IPS DF 6.9 (cell line): ENCODE measurements around the gene DDX21.

Experiments
- DNase-seq: peaks from one replicate; pipeline ENCODE4 v3.0.0-alpha.2; 2013; ENCODE audit warnings: low read depth, low spot score
- H3K27ac ChIP-seq: one replicate; pipeline ENCODE4 v1.5.1; 2013; ENCODE audit warnings: low read length, control low read depth
- H3K27me3 ChIP-seq: 2 replicates; pipeline ENCODE4 v1.6.1; 2013; ENCODE audit warnings: mild to moderate bottlenecking, low read length; ENCODE audit not compliant: control insufficient read depth, insufficient read depth
- H3K36me3 ChIP-seq: 2 replicates; pipeline ENCODE4 v1.6.1; 2013; ENCODE audit warnings: low read length; ENCODE audit not compliant: control insufficient read depth, insufficient read depth
- H3K4me1 ChIP-seq: 2 replicates; pipeline ENCODE4 v1.6.1; 2013; ENCODE audit warnings: low read length; ENCODE audit not compliant: control insufficient read depth, insufficient read depth
- H3K4me3 ChIP-seq: 2 replicates; pipeline ENCODE4 v1.5.1; 2013; ENCODE audit warnings: mild to moderate bottlenecking, low read length
- H3K9me3 ChIP-seq: 2 replicates; pipeline ENCODE4 v1.6.1; 2013; ENCODE audit warnings: low read length, inconsistent platforms; ENCODE audit not compliant: control insufficient read depth, insufficient read depth
- WGBS: extraction: QIAGEN DNeasy Blood & Tissue Kit; methylation state at CpG from one replicate; pipeline ENCODE4 v1.1.7; 2013; ENCODE audit warnings: mixed read lengths, missing lambda C conversion rate; ENCODE audit not compliant: insufficient read length, insufficient coverage; 5-methylcytosine and 5-hydroxymethylcytosine counted together

Gene DDX21

DNA sequence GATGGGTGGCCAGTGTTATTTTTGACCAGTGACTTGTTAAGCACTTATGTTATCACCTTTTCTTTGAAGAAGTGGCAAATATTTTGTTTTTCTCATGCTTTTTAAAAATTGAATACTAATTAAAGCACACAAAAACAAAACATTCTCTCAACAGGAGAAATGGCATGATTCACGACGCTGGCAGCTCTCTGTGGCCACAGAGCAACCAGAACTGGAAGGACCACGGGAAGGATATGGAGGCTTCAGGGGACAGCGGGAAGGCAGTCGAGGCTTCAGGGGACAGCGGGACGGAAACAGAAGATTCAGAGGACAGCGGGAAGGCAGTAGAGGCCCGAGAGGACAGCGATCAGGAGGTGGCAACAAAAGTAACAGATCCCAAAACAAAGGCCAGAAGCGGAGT lies 26.4 kb downstream of the DDX21 start:
- Histone ChIP-seq H3K4me1 (no peaks in the 10 kb centered on the region), H3K27ac (no peak overlapping the region), H3K4me3 (no peak overlapping the region), H3K27me3 (no peaks in the 10 kb centered on the region), H3K9me3 (no peaks in the 10 kb centered on the region), H3K36me3 (peaks cover 22% of the 10 kb centered on the region; the same call in 1 of the 2 replicates)
- DNase-seq: no peak
- WGBS: no CpG with 5 or more reads among the region's 11 CpGs

DNA sequence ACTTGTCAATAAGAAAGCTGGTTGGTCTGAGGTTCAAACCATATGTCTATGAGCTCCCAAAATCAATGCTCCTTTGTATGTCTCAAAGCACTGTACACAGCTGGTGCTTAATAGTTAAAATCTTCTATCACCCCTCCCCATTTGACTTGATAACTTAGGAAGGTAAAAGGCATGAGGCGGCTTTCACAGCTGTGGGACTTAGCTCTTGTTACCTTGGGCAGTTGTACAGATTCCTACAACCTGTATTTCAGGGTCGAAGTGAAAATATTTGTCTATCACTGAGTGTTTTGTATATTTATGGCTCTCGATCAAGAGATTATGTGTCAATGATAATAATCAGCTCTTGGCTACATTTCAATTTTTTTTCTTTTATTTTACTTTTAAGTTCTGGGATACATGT lies 31.6 kb downstream of the DDX21 start:
- no CpG with 5 or more reads among the region's 3 CpGs for WGBS
- Histone ChIP-seq H3K36me3 (peaks cover 9% of the 10 kb centered on the region; the same call in 1 of the 2 replicates), H3K27me3 (no peaks in the 10 kb centered on the region), H3K27ac (no peak overlapping the region), H3K4me1 (no peaks in the 10 kb centered on the region), H3K9me3 (no peaks in the 10 kb centered on the region), H3K4me3 (no peak overlapping the region)
- DNase-seq: no peak

GRCh38 chr10:68988530-68989316 lies 32.8 kb downstream of the DDX21 start, which contains the start of gene KIFBP:
Gene KIFBP, plus strand, starts transcription at chr10:68988803. Its CDS starts 30 bp downstream, at chr10:68988833.
- WGBS: no CpG with 5 or more reads among the region's 62 CpGs

DNA sequence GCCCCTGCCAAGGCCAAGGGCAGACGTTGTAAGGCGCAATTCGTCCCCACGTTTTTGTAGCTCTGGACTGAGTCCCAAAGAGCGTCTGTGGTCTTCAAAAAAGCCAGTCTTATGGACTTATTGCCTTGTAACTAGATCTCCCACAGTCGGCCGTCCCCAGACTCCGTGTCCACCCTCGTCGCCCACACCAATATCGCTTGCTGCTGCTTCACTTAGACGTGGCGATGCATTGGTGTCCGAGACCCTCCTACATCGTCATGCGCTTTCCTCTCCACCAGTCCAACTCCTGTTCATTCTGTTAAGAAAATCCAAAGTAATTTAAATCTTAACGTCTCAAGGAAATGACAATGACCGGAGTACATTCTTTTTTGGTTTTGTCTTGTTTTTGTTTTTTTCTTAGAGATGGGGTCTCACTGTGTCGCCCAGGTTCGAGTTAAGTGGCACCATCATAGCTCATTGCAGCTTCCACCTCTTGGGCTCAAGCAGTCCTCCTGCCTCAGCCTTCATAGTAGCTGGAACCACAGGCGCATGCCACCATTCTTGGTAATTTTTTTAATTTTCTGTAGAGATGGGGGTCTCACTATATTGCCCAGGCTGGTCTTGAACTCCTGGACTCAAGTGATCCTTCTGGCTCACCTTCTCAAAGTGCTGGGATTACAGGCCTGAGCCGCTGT lies 33.5 kb downstream of the DDX21 start:
- no peaks in the 10 kb centered on the region for H3K27me3 ChIP-seq
- H3K4me3 ChIP-seq: peak overlapping the region; percentile 62
- H3K4me1 ChIP-seq: no peaks in the 10 kb centered on the region
- no peaks in the 10 kb centered on the region for H3K9me3 ChIP-seq
- no peak overlapping the region for H3K27ac ChIP-seq
- no peak for DNase-seq
- H3K36me3 ChIP-seq: peaks cover 9% of the 10 kb centered on the region; the same call in 1 of the 2 replicates
- no CpG with 5 or more reads among the region's 22 CpGs for WGBS

More at GRCh38 chr10:68988530-68989316, 32.8 kb downstream of the DDX21 start, which contains the start of gene KIFBP:
- peak; percentile 97 for DNase-seq
- Histone ChIP-seq H3K9me3 (no peaks in the 10 kb centered on the region), H3K4me3 (peak within 1 kb of the TSS; percentile 62), H3K27ac (no peak within 1 kb of the TSS), H3K36me3 (peaks cover 9% of the 10 kb centered on the region; the same call in 1 of the 2 replicates), H3K27me3 (no peaks in the 10 kb centered on the region), H3K4me1 (no peaks in the 10 kb centered on the region)

DNA sequence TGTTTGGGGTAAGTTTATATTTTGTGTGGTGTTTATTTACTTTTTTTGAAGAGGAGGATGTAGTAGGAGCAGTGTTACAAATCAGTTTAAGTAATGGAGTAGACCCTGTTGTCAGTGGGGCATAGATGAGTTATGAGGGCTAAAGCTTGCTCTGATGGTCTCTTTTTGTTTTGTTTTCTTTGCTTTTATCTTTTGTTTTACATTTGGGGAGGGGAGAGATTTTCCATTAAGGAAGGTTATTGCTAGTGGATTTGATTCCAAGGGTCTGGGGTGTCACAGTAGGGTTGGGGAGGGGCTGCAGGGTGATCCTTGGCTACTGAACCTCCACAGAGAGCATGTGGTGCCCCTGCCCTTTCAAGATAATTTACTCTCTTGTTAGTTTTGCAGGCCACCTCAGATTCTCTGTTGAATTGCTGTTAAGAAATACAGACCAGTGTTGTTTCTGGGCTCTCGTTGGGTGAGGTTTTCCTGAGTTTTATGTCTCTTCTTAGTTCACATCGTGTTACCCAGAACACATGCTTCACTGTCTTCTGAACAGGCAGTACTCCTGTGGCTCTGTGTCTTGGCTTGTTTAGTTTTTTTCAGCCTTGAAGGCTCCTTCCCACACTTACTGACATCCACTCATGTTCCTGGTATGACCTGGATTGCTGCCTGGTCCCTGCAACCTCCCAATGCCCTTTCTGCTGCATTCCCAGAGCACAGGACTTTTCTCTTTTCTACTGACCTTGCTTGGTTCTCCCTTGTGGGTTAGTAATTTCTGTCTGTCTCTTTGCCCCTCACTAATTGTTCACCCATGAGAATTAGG lies 36.9 kb downstream of the DDX21 start:
- Histone ChIP-seq H3K27ac (no peak overlapping the region), H3K4me3 (no peak overlapping the region), H3K9me3 (no peaks in the 10 kb centered on the region), H3K36me3 (peaks cover 5% of the 10 kb centered on the region; the same call in 1 of the 2 replicates), H3K27me3 (no peaks in the 10 kb centered on the region), H3K4me1 (no peaks in the 10 kb centered on the region)
- no CpG with 5 or more reads among the region's 2 CpGs for WGBS
- DNase-seq: no peak

DNA sequence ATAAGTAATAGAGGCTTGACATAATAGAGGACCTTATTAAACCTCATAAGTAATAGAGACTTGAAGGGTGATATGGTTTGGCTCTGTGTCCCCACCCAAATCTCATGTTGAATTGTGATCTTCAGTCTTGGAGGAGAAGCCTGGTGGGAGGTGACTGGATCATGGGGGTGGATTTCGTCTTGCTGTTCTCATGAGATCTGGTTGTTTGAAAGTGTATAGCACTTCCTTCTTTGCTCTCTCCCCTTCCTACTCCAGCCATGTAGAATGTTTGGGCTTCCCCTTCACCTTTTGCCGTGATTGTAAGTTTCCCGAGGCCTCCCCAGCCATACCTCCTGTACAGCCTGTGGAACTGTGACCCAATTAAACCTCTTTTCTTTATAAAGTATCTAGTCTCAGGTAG lies 41.2 kb downstream of the DDX21 start:
- H3K36me3 ChIP-seq: 0 out of 2 replicates have a peak, but pooled peaks cover 3% of the 10 kb centered on the region
- no peak for DNase-seq
- no peaks in the 10 kb centered on the region for H3K4me1 ChIP-seq
- no peak overlapping the region for H3K27ac ChIP-seq
- no peaks in the 10 kb centered on the region for H3K9me3 ChIP-seq
- no peaks in the 10 kb centered on the region for H3K27me3 ChIP-seq
- H3K4me3 ChIP-seq: no peak overlapping the region
- WGBS: no CpG with 5 or more reads among the region's 3 CpGs

DNA sequence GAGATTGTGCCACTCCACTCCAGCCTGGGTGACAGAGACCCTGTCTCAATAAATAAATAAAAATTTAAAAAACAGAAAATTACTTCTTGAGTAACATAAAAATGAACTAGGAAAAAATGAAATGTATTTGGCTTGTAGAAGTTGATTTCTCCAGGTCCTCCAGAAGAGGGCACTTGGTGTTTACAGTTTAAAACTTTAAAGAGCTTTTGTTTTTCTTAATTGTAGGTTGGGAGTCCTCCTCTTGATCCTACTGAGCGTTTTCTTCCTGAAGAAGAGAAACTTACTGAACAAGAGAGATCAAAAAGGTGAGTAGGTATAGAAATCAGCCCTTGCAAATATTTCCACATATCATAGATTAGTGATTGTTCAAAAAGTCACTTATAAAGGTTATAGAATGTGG lies 48.9 kb downstream of the DDX21 start:
- Histone ChIP-seq H3K36me3 (no peaks in the 10 kb centered on the region; the same call in 1 of the 2 replicates), H3K9me3 (no peaks in the 10 kb centered on the region), H3K4me3 (no peak overlapping the region), H3K4me1 (no peaks in the 10 kb centered on the region), H3K27ac (no peak overlapping the region), H3K27me3 (no peaks in the 10 kb centered on the region)
- WGBS: no CpG with 5 or more reads among the region's 1 CpG
- no peak for DNase-seq

GRCh38 chr10:69005704-69006485 lies 49.9 kb downstream of the DDX21 start:
- no peak for DNase-seq
- WGBS: no CpG with 5 or more reads among the region's 6 CpGs
- Histone ChIP-seq H3K27me3 (no peaks in the 10 kb centered on the region), H3K36me3 (peaks cover 2% of the 10 kb centered on the region; the same call in 1 of the 2 replicates), H3K27ac (no peak overlapping the region), H3K4me3 (no peak overlapping the region), H3K4me1 (no peaks in the 10 kb centered on the region), H3K9me3 (no peaks in the 10 kb centered on the region)

GRCh38 chr10:69007260-69007659 lies 51.3 kb downstream of the DDX21 start:
- DNase-seq: no peak
- Histone ChIP-seq H3K9me3 (no peaks in the 10 kb centered on the region), H3K4me3 (no peak overlapping the region), H3K36me3 (peaks cover 2% of the 10 kb centered on the region; the same call in 1 of the 2 replicates), H3K27me3 (no peaks in the 10 kb centered on the region), H3K4me1 (no peaks in the 10 kb centered on the region), H3K27ac (no peak overlapping the region)
- WGBS: no CpG with 5 or more reads among the region's 3 CpGs
